IPS-20b (cell line): Measurements from ENCODE around the gene LRBA.
"Not testable (repeated sequence)": the region's sequence is repeated elsewhere in the genome, so short reads cannot be mapped to it uniquely, and the experiment has no call there.

Experiments
- H3K27ac ChIP-seq: one replicate; pipeline ENCODE4 v1.5.1; 2013; ENCODE audit warnings: low read length
- H3K27me3 ChIP-seq: 2 replicates; pipeline ENCODE4 v1.6.1; 2013; ENCODE audit warnings: mild to moderate bottlenecking, low read length, inconsistent platforms; ENCODE audit not compliant: insufficient read depth
- H3K36me3 ChIP-seq: 2 replicates; pipeline ENCODE4 v1.6.1; 2013; ENCODE audit warnings: low read depth, mild to moderate bottlenecking, inconsistent platforms, low read length, moderate library complexity; ENCODE audit not compliant: insufficient read depth
- H3K4me1 ChIP-seq: 2 replicates; pipeline ENCODE4 v1.6.1; 2013; ENCODE audit warnings: mild to moderate bottlenecking, control low read depth, inconsistent platforms, low read length, moderate library complexity; ENCODE audit not compliant: insufficient read depth
- H3K4me3 ChIP-seq: 2 replicates; pipeline ENCODE4 v1.5.1; 2013; ENCODE audit warnings: mild to moderate bottlenecking, low read length, inconsistent platforms
- H3K9ac ChIP-seq: 2 replicates; pipeline ENCODE4 v1.6.1; 2013; ENCODE audit warnings: low read depth, mild to moderate bottlenecking, inconsistent platforms, low read length, moderate library complexity
- H3K9me3 ChIP-seq: 2 replicates; pipeline ENCODE4 v1.6.1; 2013; ENCODE audit warnings: mild to moderate bottlenecking, low read depth, low read length, inconsistent platforms; ENCODE audit not compliant: insufficient read depth

The LRBA gene

GRCh38 chr4:150541681-150542080 is 473.4 kb downstream of the LRBA start:
- no peak overlapping the region for H3K9ac ChIP-seq
- no peaks in the 10 kb centered on the region for H3K27me3 ChIP-seq
- no peak overlapping the region for H3K27ac ChIP-seq
- H3K9me3 ChIP-seq = no peaks in the 10 kb centered on the region
- no peaks in the 10 kb centered on the region for H3K36me3 ChIP-seq
- no peak overlapping the region for H3K4me3 ChIP-seq
- H3K4me1 ChIP-seq = peaks cover 15% of the 10 kb centered on the region; the same call in 1 of the 2 replicates

DNA sequence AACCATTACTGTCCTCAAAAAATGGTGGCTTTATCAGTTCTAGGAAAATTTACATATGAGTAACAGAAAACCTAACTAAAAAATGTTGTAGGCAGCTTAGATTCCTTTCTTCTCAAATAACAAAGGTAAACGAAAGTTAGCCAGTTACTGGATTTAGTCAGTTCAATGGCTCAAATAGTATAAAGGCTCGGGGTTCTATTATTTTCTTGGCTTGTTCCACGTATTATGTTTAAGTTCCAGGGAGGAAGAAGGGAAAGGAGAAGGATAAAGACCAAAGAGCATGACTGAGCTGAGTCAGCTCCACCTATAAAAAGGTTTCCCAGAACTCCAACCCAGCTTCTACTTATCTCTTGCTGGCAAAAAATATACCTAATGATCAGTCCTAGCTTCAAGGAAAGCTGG is 474.1 kb downstream of the LRBA start:
- H3K27ac ChIP-seq = no peak overlapping the region
- H3K4me1 ChIP-seq = peaks cover 11% of the 10 kb centered on the region; the same call in 1 of the 2 replicates
- H3K9me3 ChIP-seq = no peaks in the 10 kb centered on the region
- no peaks in the 10 kb centered on the region for H3K36me3 ChIP-seq
- no peak overlapping the region for H3K4me3 ChIP-seq
- H3K27me3 ChIP-seq = no peaks in the 10 kb centered on the region
- no peak overlapping the region for H3K9ac ChIP-seq

DNA sequence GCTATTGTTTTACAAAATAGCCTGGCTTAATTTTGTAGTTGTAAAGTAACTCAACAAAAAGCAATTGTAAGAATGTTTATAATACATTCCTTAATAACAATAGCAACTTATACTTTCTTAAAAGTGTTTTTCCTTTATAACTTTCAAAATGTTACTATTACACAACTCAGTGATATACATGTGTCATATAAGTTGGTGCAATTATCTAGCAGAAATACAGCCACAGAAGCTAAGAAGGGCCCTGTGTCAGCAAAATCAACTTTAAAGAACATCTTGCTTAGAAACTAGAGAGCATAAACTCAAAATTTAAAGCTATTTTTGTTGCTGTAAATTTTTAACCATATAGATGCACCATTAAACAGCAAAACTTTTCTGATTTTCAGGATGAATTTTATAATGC is 474.5 kb downstream of the LRBA start:
- no peaks in the 10 kb centered on the region for H3K27me3 ChIP-seq
- H3K9me3 ChIP-seq = no peaks in the 10 kb centered on the region
- no peak overlapping the region for H3K4me3 ChIP-seq
- peaks cover 11% of the 10 kb centered on the region; the same call in 1 of the 2 replicates for H3K4me1 ChIP-seq
- H3K27ac ChIP-seq = no peak overlapping the region
- H3K9ac ChIP-seq = no peak overlapping the region
- no peaks in the 10 kb centered on the region for H3K36me3 ChIP-seq

DNA sequence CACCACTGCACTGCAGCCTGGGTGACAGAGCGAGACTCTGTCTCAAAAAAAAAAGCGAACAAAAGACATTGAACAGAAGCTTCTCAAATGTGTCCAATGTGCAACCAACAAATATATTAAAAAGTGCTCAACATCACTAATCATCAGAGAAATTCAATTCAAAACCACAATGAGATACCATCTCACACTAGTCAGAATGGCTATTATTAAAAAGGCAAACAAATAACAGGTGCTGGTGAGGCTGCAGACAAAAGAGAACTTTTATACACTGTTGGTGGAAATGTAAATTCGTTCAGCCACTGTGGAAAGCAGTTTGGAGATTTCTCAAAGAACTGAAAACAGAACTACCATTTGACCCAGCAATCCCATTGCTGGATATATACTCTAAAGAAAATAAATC is 477.2 kb downstream of the LRBA start:
- not testable (repeated sequence) for H3K4me3 ChIP-seq, H3K27me3 ChIP-seq, H3K36me3 ChIP-seq, H3K9ac ChIP-seq, H3K27ac ChIP-seq, H3K9me3 ChIP-seq
- peaks cover 11% of the 10 kb centered on the region; the same call in 1 of the 2 replicates for H3K4me1 ChIP-seq

DNA sequence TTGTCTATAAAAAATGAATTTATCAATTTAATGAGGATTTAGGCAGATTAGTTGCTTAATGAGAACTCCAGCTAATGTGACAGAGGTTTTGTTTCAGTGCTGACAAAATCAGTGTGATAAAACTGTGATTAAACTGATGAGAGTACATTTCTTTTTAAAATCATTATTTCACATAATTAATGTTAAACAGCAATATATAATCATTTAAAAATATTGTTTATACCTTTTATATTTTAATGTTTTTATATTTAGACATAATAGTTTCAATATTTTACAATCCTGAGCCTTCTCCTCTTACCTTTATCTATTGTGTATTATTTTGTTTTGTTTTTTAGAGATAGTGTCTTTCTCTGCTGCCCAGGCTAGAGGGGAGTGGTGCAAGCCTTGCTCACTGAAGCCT is 480.3 kb downstream of the LRBA start:
- Histone ChIP-seq H3K9me3 (no peaks in the 10 kb centered on the region), H3K27me3 (no peaks in the 10 kb centered on the region), H3K36me3 (no peaks in the 10 kb centered on the region), H3K27ac (no peak overlapping the region), H3K4me3 (no peak overlapping the region), H3K9ac (no peak overlapping the region), H3K4me1 (peaks cover 2% of the 10 kb centered on the region; the same call in 1 of the 2 replicates)

- Histone ChIP-seq H3K27me3 (no peaks in the 10 kb centered on the region), H3K9me3 (no peaks in the 10 kb centered on the region), H3K4me1 (no peaks in the 10 kb centered on the region), H3K27ac (no peak overlapping the region), H3K4me3 (no peak overlapping the region), H3K9ac (no peak overlapping the region), H3K36me3 (no peaks in the 10 kb centered on the region)
These were observed 481.4 kb downstream of the LRBA start for GRCh38 chr4:150533673-150534072.

DNA sequence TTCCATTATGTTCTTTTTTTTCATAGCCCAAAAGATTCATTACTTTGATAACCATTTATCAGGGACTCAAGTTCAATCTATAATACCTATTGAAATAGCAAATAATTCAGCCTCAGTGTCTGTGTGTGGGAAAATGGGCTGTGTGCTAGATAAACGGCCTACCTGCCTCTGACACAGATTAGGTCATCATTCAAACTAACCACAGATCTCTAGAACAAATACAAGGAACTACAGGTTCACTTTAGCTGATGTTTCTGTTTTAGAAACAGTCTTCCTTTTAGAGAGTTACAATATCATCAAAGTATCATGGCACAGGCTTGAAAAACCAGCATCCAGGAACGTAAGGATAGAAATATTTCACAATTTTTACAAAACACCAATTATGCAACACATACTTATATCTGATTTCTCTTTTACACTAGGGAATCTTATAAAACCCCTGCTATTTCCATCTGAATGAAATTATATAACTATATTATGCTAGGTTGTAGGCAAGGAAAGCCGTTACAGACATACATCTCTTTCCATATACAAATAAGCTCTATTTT is 489.7 kb downstream of the LRBA start:
- H3K27me3 ChIP-seq = no peaks in the 10 kb centered on the region
- H3K27ac ChIP-seq = no peak overlapping the region
- no peaks in the 10 kb centered on the region for H3K4me1 ChIP-seq
- H3K9me3 ChIP-seq = no peaks in the 10 kb centered on the region
- no peaks in the 10 kb centered on the region for H3K36me3 ChIP-seq
- no peak overlapping the region for H3K9ac ChIP-seq
- H3K4me3 ChIP-seq = no peak overlapping the region

- Histone ChIP-seq H3K27ac (no peak overlapping the region), H3K36me3 (no peaks in the 10 kb centered on the region), H3K27me3 (no peaks in the 10 kb centered on the region), H3K4me3 (no peak overlapping the region), H3K9me3 (no peaks in the 10 kb centered on the region), H3K9ac (no peak overlapping the region), H3K4me1 (peaks cover 3% of the 10 kb centered on the region; the same call in 1 of the 2 replicates)
These were observed 496.5 kb downstream of the LRBA start for GRCh38 chr4:150518559-150518958.

GRCh38 chr4:150515135-150515534 is 499.9 kb downstream of the LRBA start:
- H3K4me3 ChIP-seq = no peak overlapping the region
- no peaks in the 10 kb centered on the region for H3K27me3 ChIP-seq
- H3K9me3 ChIP-seq = no peaks in the 10 kb centered on the region
- H3K27ac ChIP-seq = no peak overlapping the region
- peaks cover 3% of the 10 kb centered on the region; the same call in 1 of the 2 replicates for H3K4me1 ChIP-seq
- no peaks in the 10 kb centered on the region for H3K36me3 ChIP-seq
- H3K9ac ChIP-seq = no peak overlapping the region

DNA sequence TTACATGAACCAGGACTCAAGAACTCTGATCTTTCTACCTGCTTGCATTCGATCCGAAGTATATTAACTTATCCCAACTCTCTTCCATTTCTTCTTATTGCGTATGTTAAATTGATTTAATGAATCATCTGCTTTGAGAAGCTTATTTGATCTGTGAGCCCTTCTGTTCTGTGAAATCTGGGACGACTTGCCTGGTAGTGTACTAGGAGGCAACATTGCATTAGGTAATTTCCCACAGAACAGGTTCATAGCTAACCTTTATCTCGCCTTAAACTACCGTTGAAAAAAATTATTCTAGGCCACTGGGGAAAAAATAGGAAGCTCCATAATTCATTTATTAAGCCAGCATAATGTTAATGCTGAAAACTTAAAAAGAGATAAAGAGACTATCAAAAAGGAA is 500.4 kb downstream of the LRBA start:
- Histone ChIP-seq H3K27me3 (no peaks in the 10 kb centered on the region), H3K9me3 (no peaks in the 10 kb centered on the region), H3K36me3 (no peaks in the 10 kb centered on the region)

DNA sequence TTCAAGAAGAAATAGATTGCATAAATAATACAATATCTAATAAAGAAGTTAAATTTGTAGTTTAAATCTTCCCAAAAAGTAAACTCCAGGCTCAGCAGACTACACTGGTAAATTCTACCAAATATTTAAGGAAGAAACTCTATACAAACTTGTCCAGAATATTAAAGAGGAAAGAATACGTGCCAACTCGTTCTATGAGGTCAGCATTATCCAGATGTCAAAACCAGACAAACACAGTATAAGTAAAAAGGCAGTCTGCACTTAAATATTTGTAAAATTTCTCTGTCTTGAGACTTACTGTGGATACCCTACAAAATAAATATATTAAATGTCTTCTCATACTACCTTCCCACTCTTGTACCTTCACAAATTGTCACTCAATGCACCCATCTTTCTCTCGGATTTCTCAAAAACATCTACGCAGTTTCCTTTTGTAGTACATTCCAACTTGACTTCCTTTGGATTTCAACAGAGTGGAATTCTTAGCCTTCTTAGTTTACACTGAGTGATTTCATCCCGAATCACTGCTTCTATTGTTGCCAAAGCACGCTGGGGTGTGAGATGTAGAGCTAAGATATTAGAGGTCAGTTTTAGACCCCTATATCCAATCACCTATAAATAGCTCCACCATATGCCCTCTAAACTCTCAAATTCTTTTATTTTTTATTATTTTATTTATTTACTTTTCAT is 504.8 kb downstream of the LRBA start:
- Histone ChIP-seq H3K9ac (no peak overlapping the region), H3K9me3 (no peaks in the 10 kb centered on the region), H3K4me1 (no peaks in the 10 kb centered on the region), H3K27me3 (no peaks in the 10 kb centered on the region), H3K27ac (no peak overlapping the region), H3K4me3 (no peak overlapping the region), H3K36me3 (no peaks in the 10 kb centered on the region)

More for the DNA sequence above, 500.4 kb downstream of the LRBA start:
- Histone ChIP-seq H3K9ac (no peak overlapping the region), H3K27ac (no peak overlapping the region), H3K4me3 (no peak overlapping the region), H3K4me1 (peaks cover 3% of the 10 kb centered on the region; the same call in 1 of the 2 replicates)

DNA sequence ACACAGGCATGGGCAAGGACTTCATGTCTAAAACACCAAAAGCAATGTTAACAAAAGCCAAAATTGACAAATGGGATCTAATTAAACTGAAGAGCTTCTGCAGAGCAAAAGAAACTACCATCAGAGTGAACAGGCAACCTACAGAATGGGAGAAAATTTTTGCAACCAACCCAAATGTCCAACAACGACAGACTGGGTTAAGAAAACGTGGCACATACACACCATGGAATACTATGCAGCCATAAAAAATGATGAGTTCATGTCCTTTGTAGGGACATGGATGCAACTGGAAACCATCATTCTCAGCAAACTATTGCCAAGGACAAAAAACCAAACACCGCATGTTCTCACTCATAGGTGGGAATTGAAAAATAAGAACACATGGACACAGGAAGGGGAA is 507.4 kb downstream of the LRBA start:
- not testable (repeated sequence) for H3K4me1 ChIP-seq, H3K27ac ChIP-seq, H3K4me3 ChIP-seq, H3K36me3 ChIP-seq, H3K27me3 ChIP-seq, H3K9me3 ChIP-seq, H3K9ac ChIP-seq
